ENCODE data around the gene BLOC1S1. TPM values are rescaled to one million over a fixed set of nuclear protein-coding genes. Genes with fewer than 3 reads are reported as not detected.

Gene BLOC1S1
- total and polyA plus RNA-seq, 9 of the 15 experiments (the other 6 are each of a cell fraction or from before 2014, with no cell fraction given), result 75.2 to 161 (median 98.8) TPM

DNA sequence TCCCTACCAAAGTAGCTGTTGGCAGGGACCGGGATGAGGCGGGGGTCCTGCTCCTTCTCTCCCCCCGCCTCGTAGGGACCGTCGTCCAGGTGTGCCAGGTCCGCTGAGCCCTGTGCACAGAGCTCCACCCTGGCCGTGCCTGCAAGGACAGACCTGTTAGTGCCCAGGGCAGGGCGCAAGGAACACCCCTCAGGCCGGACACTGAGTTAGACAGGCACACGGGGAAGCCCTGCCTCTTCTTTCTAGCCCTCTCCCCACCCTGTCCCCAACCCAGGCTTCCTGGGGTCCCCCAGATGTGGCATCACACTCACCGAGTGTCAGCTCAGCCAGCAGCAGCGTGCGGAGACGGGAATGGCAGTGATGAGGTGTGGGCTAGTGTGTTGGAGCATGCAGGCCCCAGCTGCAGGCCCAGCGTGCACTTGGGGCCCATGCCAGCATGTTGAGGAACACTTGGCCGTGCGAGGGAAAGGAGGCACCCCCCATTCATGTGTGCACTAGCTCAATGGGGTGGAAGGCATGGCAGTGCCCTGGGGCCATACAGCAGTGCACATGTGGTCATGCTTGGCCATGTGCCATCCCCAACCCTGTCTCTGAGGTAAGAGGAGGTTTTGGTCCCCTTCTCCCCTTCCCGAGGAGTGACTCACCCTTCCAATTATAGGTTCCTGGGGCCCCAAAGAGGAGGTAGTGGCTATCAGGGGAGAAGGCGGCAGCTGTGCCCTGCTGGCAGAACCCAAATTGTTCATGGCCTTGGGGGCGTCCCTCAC lies 15.4 kb upstream of the BLOC1S1 start:
- 11% methylated on average over 21 of the region's 21 CpGs for WGBS (ENCODE audit: insufficient coverage, low coverage, missing lambda C conversion rate)
- CTCF ChIA-PET (ENCODE audit: low intra/inter-chr PET ratio), result no interaction called here

More for the DNA sequence above, 15.4 kb upstream of the BLOC1S1 start:
- H3K9me1 ChIP-seq (ENCODE audit: control insufficient read depth, insufficient read depth, low read length), result peaks cover 5% of the 10 kb centered on the region
- no TSS peak for BruUV-seq (replicated peaks)
- FAIRE-seq, result no peak
- POLR2A ChIA-PET, result interaction anchor here (0.5 to 0.6 kb wide), 2 partner anchors 460 to 1144 kb away, joined by 3 read pairs; no protein-coding TSS in a partner anchor
- no peak overlapping the region for H3K27ac ChIP-seq (ENCODE audit: extremely low read depth, low read depth, low read length)
- in situ Hi-C loops (cut with MboI), result no loop called here
- no peaks in the 10 kb centered on the region for H3K79me2 ChIP-seq (ENCODE audit: control insufficient read depth, insufficient read depth, low read length)
- H3K27me3 ChIP-seq (ENCODE audit: control insufficient read depth in 2 of 2, insufficient read depth in 2 of 2, low read length in 2 of 2), result peaks cover 20 to 63% of the 10 kb centered on the region in 2 experiments; a peak in 4 of 5 replicates
- DNase-seq (ENCODE audit: extremely low read depth in 1 of 4, low spot score in 3 of 4), result no peak
- no peak for TF ChIP-seq ZNF165 (CRISPR knock-in tag; IDR thresholded peaks at IDR 0.05; ENCODE audit: borderline replicate concordance)
- peak; percentile 57; the same call in 1 of the 2 replicates for TF ChIP-seq MEF2A (IDR thresholded peaks at IDR 0.05; ENCODE audit: control insufficient read depth, low read depth, low read length)
- peak; percentile 47 for TF ChIP-seq NFIC (IDR thresholded peaks at IDR 0.05)
- TF ChIP-seq, protein P1, sequence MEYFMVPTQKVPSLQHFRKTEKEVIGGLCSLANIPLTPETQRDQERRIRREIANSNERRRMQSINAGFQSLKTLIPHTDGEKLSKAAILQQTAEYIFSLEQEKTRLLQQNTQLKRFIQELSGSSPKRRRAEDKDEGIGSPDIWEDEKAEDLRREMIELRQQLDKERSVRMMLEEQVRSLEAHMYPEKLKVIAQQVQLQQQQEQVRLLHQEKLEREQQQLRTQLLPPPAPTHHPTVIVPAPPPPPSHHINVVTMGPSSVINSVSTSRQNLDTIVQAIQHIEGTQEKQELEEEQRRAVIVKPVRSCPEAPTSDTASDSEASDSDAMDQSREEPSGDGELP (CRISPR knock-in tag; IDR thresholded peaks at IDR 0.05; ENCODE audit: borderline replicate concordance), result 0 out of 2 replicates have a peak, but pooled peaks have one; percentile 10
- no peak for TF ChIP-seq ZNF445 (CRISPR knock-in tag; IDR thresholded peaks at IDR 0.05; ENCODE audit: low read depth)
- TF ChIP-seq ZBTB1 (CRISPR knock-in tag; IDR thresholded peaks at IDR 0.05; ENCODE audit: borderline replicate concordance, low read depth), result 0 out of 2 replicates have a peak, but pooled peaks have one; percentile 29
- TF ChIP-seq, protein P2, sequence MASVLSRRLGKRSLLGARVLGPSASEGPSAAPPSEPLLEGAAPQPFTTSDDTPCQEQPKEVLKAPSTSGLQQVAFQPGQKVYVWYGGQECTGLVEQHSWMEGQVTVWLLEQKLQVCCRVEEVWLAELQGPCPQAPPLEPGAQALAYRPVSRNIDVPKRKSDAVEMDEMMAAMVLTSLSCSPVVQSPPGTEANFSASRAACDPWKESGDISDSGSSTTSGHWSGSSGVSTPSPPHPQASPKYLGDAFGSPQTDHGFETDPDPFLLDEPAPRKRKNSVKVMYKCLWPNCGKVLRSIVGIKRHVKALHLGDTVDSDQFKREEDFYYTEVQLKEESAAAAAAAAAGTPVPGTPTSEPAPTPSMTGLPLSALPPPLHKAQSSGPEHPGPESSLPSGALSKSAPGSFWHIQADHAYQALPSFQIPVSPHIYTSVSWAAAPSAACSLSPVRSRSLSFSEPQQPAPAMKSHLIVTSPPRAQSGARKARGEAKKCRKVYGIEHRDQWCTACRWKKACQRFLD (CRISPR knock-in tag; IDR thresholded peaks at IDR 0.05), result no peak
- no peak for TF ChIP-seq COPS2 (conservative IDR thresholded peaks at IDR 0.05)
- TF ChIP-seq, protein P3, sequence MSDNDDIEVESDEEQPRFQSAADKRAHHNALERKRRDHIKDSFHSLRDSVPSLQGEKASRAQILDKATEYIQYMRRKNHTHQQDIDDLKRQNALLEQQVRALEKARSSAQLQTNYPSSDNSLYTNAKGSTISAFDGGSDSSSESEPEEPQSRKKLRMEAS (CRISPR knock-in tag; IDR thresholded peaks at IDR 0.05), result peak; percentile 38; the same call in 1 of the 2 replicates
- no peak overlapping the region for H2AFZ ChIP-seq (ENCODE audit: low read depth, low read length)
- no peak overlapping the region for H3K4me2 ChIP-seq (ENCODE audit: insufficient read depth, low read length)
- no peak; the same call in 2 of the 3 replicates for ATAC-seq
- no peaks in the 10 kb centered on the region for H3K36me3 ChIP-seq (ENCODE audit: control insufficient read depth, insufficient read depth, low read length)
- peaks cover 0 to 22% of the 10 kb centered on the region in 2 experiments; a peak in 3 of 5 replicates for H3K4me1 ChIP-seq (replicated peaks in 1 of 2; ENCODE audit: control insufficient read depth in 2 of 2, insufficient read depth in 2 of 2, low read length in 2 of 2)
- no peaks in the 10 kb centered on the region for H3K9me3 ChIP-seq (replicated peaks; ENCODE audit: control insufficient read depth, insufficient read depth, low read depth, low read length)
- no peak overlapping the region for H3K4me3 ChIP-seq
- H3K9ac ChIP-seq (ENCODE audit: insufficient read depth in 1 of 2, low read depth in 2 of 2, low read length in 2 of 2), result no peak overlapping the region
- intact Hi-C loops (cut with micrococcal nuclease), result no loop called here
- no peaks in the 10 kb centered on the region for H4K20me1 ChIP-seq (replicated peaks; ENCODE audit: control insufficient read depth, insufficient read depth, low read length)
